ENCODE data around the gene SLC47A2.

- TF ChIP-seq CTCF (IDR thresholded peaks at IDR 0.05) (peak in 5 of 7 experiments; percentile 50 to 69 (median 64)), EP300 (IDR thresholded peaks at IDR 0.05) (no peak), POLR2A (IDR thresholded peaks at IDR 0.05) (no peak), POLR2AphosphoS5 (IDR thresholded peaks at IDR 0.05) (no peak)
Measured at GRCh38 chr17:19762515-19762961, 46.2 kb upstream of the SLC47A2 start.

All from stomach (tissue), 4 donors.